Measurements from ENCODE around the gene LHX3. TPM values are rescaled to one million over a fixed set of nuclear protein-coding genes. Genes with fewer than 3 reads are reported as not detected.

The LHX3 gene
- total RNA-seq, 4 donors from 2014 or later: not detected

- Histone ChIP-seq H3K36me3 (no peaks in the 10 kb centered on the region), H3K4me3 (replicated peaks in 1 of 3) (no peak overlapping the region), H3K27me3 (no peaks in the 10 kb centered on the region), H3K9me3 (no peaks in the 10 kb centered on the region), H3K27ac (no peak overlapping the region), H3K4me1 (no peaks in the 10 kb centered on the region)
- no peak for DNase-seq
- WGBS, 2 donors: 81 to 86% methylated on average over 11 to 16 of the region's 21 CpGs
- intact Hi-C loops (cut with DNase I): loop anchor here (10.0 kb wide), 1 partner anchor 107 kb away; no protein-coding TSS in a partner anchor
- no peak for TF ChIP-seq CTCF (IDR thresholded peaks at IDR 0.05)
- TF ChIP-seq POLR2A (IDR thresholded peaks at IDR 0.05): no peak
Measured at GRCh38 chr9:136178061-136178772, 26.7 kb downstream of the LHX3 start.

GRCh38 chr9:136177224-136177623 is 27.7 kb downstream of the LHX3 start:
- H3K9me3 ChIP-seq: no peaks in the 10 kb centered on the region
- no peak for DNase-seq
- intact Hi-C loops (cut with DNase I): loop anchor here (10.0 kb wide), 1 partner anchor 108 kb away; no protein-coding TSS in a partner anchor
- WGBS, 2 donors: 77 to 84% methylated on average over 10 to 14 of the region's 14 CpGs
- no peak overlapping the region for H3K4me3 ChIP-seq (replicated peaks in 1 of 3)
- no peaks in the 10 kb centered on the region for H3K4me1 ChIP-seq
- no peaks in the 10 kb centered on the region for H3K27me3 ChIP-seq
- no peak for TF ChIP-seq CTCF (IDR thresholded peaks at IDR 0.05)
- no peak for TF ChIP-seq POLR2A (IDR thresholded peaks at IDR 0.05)
- no peak overlapping the region for H3K27ac ChIP-seq
- H3K36me3 ChIP-seq: no peaks in the 10 kb centered on the region

- Histone ChIP-seq H3K4me1 (no peaks in the 10 kb centered on the region), H3K27ac (no peak overlapping the region), H3K4me3 (replicated peaks in 1 of 3) (no peak overlapping the region), H3K27me3 (no peaks in the 10 kb centered on the region), H3K36me3 (no peaks in the 10 kb centered on the region), H3K9me3 (no peaks in the 10 kb centered on the region)
- intact Hi-C loops (cut with DNase I): loop anchor here (10.0 kb wide), 1 partner anchor 109 kb away; no protein-coding TSS in a partner anchor
- no peak for DNase-seq
- TF ChIP-seq CTCF (IDR thresholded peaks at IDR 0.05) (no peak), POLR2A (IDR thresholded peaks at IDR 0.05) (no peak)
- 38 to 45% methylated on average over 12 of the region's 12 CpGs for WGBS, 2 donors
Measured at GRCh38 chr9:136175616-136176197, 29.2 kb downstream of the LHX3 start.

- no peak overlapping the region for H3K27ac ChIP-seq
- H3K9me3 ChIP-seq: no peaks in the 10 kb centered on the region
- WGBS, 2 donors: 47 to 61% methylated on average over 8 of the region's 8 CpGs
- no peak overlapping the region for H3K4me3 ChIP-seq (replicated peaks in 1 of 3)
- intact Hi-C loops (cut with DNase I): loop anchor here (10.0 kb wide), 1 partner anchor 110 kb away; no protein-coding TSS in a partner anchor
- H3K27me3 ChIP-seq: no peaks in the 10 kb centered on the region
- H3K4me1 ChIP-seq: no peaks in the 10 kb centered on the region
- DNase-seq: no peak
- no peaks in the 10 kb centered on the region for H3K36me3 ChIP-seq
- TF ChIP-seq CTCF (IDR thresholded peaks at IDR 0.05): no peak
- TF ChIP-seq POLR2A (IDR thresholded peaks at IDR 0.05): no peak
Measured at GRCh38 chr9:136174779-136175615, 29.9 kb downstream of the LHX3 start.
